Stimulated activated CD8-positive, alpha-beta memory T cell treated with anti-CD3 and anti-CD28 coated beads, Interleukin-4, amount 100 ng/mL, for 48 hours (primary cell): Measurements from ENCODE around the gene MYEOV.

Experiments
- DNase-seq: peaks from one replicate; pipeline ENCODE4 v3.0.0-alpha.2; 2020

Gene MYEOV

GRCh38 chr11:69304258-69304657 is 10.3 kb downstream of the MYEOV start:
- DNase-seq: no peak

GRCh38 chr11:69304686-69305085 is 10.7 kb downstream of the MYEOV start:
- DNase-seq: no peak

- no peak for DNase-seq
These were observed 12.1 kb downstream of the MYEOV start for GRCh38 chr11:69305885-69306540.

GRCh38 chr11:69306821-69307220 is 12.9 kb downstream of the MYEOV start:
- DNase-seq: no peak

- no peak for DNase-seq
These were observed 13.5 kb downstream of the MYEOV start for GRCh38 chr11:69307421-69307820.

- DNase-seq: no peak
These were observed 14.0 kb downstream of the MYEOV start for GRCh38 chr11:69307871-69308431.

- no peak for DNase-seq
These were observed 14.5 kb downstream of the MYEOV start for GRCh38 chr11:69308491-69308911.

GRCh38 chr11:69308936-69309615 is 15.1 kb downstream of the MYEOV start:
- DNase-seq: no peak

- DNase-seq: no peak
These were observed 15.8 kb downstream of the MYEOV start for GRCh38 chr11:69309631-69310280.

- no peak for DNase-seq
These were observed 16.4 kb downstream of the MYEOV start for GRCh38 chr11:69310351-69310750.

- DNase-seq: peak; percentile 56
These were observed 17.2 kb downstream of the MYEOV start for GRCh38 chr11:69310934-69311766.

- DNase-seq: no peak
These were observed 17.9 kb downstream of the MYEOV start for GRCh38 chr11:69311767-69312385.

- no peak for DNase-seq
These were observed 18.8 kb downstream of the MYEOV start for GRCh38 chr11:69312453-69313404.

GRCh38 chr11:69313992-69314391 is 20.0 kb downstream of the MYEOV start:
- DNase-seq: no peak

GRCh38 chr11:69314555-69314954 is 20.6 kb downstream of the MYEOV start:
- no peak for DNase-seq

GRCh38 chr11:69316956-69317355 is 23.0 kb downstream of the MYEOV start:
- no peak for DNase-seq

GRCh38 chr11:69317401-69318092 is 23.6 kb downstream of the MYEOV start:
- DNase-seq: no peak

- no peak for DNase-seq
These were observed 24.1 kb downstream of the MYEOV start for GRCh38 chr11:69318093-69318420.

- DNase-seq: no peak
These were observed 25.5 kb downstream of the MYEOV start for GRCh38 chr11:69319255-69320106.

GRCh38 chr11:69320326-69320725 is 26.4 kb downstream of the MYEOV start:
- DNase-seq: no peak
